Nephron progenitor cell (in vitro differentiated cells): ENCODE results near the gene KCNQ1.

Experiments used
- DNase-seq: peaks from one replicate; pipeline ENCODE4 v3.0.0; 2021
- H3K27ac Mint-ChIP-seq: 2 replicates; pipeline ENCODE4 v1.8.0; 2021; ENCODE audit warnings: mild to moderate bottlenecking, moderate library complexity, mixed read lengths
- H3K27me3 Mint-ChIP-seq: 2 replicates; pipeline ENCODE4 v1.8.0; 2021; ENCODE audit warnings: mild to moderate bottlenecking, low read depth, mixed read lengths; ENCODE audit not compliant: poor library complexity
- H3K36me3 Mint-ChIP-seq: 2 replicates; pipeline ENCODE4 v1.8.0; 2021; ENCODE audit warnings: low read depth, mixed read lengths
- H3K4me1 Mint-ChIP-seq: 2 replicates; pipeline ENCODE4 v1.8.0; 2021; ENCODE audit warnings: mixed read lengths
- H3K4me3 Mint-ChIP-seq: 2 replicates; pipeline ENCODE4 v1.8.0; 2021; ENCODE audit warnings: mild to moderate bottlenecking, moderate library complexity, mixed read lengths
- H3K9me3 Mint-ChIP-seq: 2 replicates; pipeline ENCODE4 v1.8.0; 2021; ENCODE audit warnings: mild to moderate bottlenecking, moderate library complexity, mixed read lengths
- TF ChIP-seq, protein P1 (sequence below): fragments of 200-600 bp; sonication (generic); IDR thresholded peaks from 2 replicates; pipeline ENCODE4 v1.5.0; 2021; ENCODE audit warnings: antibody characterized with exemption

Gene KCNQ1

GRCh38 chr11:2801711-2802388 is 357.0 kb downstream of the KCNQ1 start:
- peaks cover 15% of the 10 kb centered on the region for H3K9me3 Mint-ChIP-seq
- peaks cover 57% of the 10 kb centered on the region for H3K4me1 Mint-ChIP-seq
- no peak overlapping the region for H3K4me3 Mint-ChIP-seq
- no peak for DNase-seq
- H3K36me3 Mint-ChIP-seq, result peaks cover 12% of the 10 kb centered on the region
- H3K27ac Mint-ChIP-seq, result peak overlapping the region; percentile 76
- TF ChIP-seq, protein P1, sequence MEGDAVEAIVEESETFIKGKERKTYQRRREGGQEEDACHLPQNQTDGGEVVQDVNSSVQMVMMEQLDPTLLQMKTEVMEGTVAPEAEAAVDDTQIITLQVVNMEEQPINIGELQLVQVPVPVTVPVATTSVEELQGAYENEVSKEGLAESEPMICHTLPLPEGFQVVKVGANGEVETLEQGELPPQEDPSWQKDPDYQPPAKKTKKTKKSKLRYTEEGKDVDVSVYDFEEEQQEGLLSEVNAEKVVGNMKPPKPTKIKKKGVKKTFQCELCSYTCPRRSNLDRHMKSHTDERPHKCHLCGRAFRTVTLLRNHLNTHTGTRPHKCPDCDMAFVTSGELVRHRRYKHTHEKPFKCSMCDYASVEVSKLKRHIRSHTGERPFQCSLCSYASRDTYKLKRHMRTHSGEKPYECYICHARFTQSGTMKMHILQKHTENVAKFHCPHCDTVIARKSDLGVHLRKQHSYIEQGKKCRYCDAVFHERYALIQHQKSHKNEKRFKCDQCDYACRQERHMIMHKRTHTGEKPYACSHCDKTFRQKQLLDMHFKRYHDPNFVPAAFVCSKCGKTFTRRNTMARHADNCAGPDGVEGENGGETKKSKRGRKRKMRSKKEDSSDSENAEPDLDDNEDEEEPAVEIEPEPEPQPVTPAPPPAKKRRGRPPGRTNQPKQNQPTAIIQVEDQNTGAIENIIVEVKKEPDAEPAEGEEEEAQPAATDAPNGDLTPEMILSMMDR, result no peak
- peaks cover 7% of the 10 kb centered on the region for H3K27me3 Mint-ChIP-seq

DNA sequence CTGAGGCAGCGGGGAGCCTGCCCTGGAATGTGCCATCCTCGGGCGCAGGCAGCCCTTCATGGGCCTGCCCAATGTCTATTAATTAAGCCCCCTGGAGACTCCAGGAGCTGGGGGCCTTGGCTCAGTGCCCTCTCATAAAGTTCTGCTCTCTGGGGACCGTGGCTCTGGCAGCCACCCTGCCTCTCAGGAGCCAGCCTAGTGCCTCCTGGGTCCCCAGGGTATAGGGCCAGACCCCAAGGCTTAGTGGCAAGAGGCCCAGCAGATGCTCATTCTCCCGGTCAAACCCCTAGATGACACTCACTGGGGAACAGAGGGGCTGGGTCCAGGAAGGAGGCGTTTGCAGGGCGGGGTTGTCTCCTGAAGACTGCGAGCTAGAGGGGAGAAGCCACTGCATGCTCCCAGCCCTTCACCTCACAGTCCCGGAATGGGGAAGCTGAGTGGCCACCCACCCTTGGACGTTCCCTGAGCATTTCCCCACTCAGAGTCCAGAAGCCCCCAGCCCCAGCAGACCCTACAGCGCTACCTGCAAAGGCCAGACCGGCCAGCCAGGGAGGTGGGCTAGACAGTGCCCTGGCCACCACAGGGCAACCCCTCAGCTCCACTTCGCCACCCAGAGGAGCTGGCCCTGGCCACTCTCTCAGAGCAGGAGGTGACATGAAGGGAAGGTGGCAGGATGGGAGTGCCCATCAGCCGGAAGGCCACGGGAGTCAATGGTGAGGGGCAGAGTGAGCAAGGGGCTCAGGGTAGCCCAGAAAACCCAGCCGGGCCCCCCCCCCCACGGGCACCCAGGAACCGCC is 357.8 kb downstream of the KCNQ1 start:
- no peak overlapping the region for H3K27ac Mint-ChIP-seq
- H3K4me1 Mint-ChIP-seq, result peaks cover 61% of the 10 kb centered on the region
- H3K27me3 Mint-ChIP-seq, result peaks cover 7% of the 10 kb centered on the region
- TF ChIP-seq, protein P1, result no peak
- H3K36me3 Mint-ChIP-seq, result peaks cover 12% of the 10 kb centered on the region
- no peak overlapping the region for H3K4me3 Mint-ChIP-seq
- no peak for DNase-seq
- H3K9me3 Mint-ChIP-seq, result peaks cover 15% of the 10 kb centered on the region

DNA sequence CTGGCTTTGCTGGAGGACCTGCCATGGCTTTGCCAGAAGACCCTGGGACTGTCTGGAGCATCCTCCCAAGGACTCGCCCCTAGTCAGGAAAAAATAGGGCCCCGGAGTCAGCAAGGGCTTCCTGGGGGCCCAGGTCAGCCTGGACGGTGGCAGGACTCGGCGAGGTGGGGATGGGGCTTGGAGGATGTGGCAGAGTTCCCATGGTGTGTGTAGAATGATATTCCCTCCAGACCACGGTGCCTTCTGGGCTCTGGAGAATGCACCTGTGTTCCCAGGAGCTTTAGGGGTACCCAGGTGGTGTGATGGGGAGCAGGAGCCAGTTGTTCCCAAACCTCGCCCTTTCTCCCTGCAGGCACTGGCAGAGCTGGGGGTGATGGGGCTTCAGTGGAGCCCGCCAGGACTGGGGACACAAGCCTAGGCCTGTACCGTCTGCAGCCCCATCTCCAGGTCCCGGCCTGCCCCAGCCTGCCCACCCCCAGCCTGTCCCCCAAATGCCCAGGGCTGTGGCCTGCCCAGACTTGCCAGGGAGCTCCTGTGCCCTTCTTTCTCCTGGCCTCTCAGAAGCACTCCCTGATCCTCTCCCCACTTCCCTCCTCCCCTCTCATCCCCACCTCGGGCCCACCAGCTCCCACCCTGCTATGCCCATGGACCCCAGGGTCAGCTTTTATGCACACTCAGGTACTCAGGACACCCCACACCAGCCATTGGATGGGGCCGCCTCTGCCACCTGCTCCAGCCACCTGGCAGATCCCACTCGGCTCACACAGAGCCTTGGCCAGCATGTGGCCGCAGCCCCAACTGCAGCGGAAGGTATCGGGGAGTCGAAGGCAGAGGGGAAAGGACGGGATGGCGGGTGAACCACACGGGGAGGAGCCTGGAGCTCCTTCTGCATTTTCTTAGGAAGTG is 358.6 kb downstream of the KCNQ1 start:
- no peak for DNase-seq
- peaks cover 7% of the 10 kb centered on the region for H3K27me3 Mint-ChIP-seq
- no peak overlapping the region for H3K4me3 Mint-ChIP-seq
- TF ChIP-seq, protein P1, result no peak
- H3K36me3 Mint-ChIP-seq, result peaks cover 12% of the 10 kb centered on the region
- peaks cover 58% of the 10 kb centered on the region for H3K4me1 Mint-ChIP-seq
- H3K27ac Mint-ChIP-seq, result no peak overlapping the region
- peaks cover 12% of the 10 kb centered on the region for H3K9me3 Mint-ChIP-seq

GRCh38 chr11:2804189-2804588 is 359.4 kb downstream of the KCNQ1 start:
- Mint-ChIP-seq H3K36me3 (peaks cover 4% of the 10 kb centered on the region), H3K27me3 (peaks cover 6% of the 10 kb centered on the region), H3K4me3 (no peak overlapping the region), H3K27ac (no peak overlapping the region), H3K9me3 (peaks cover 8% of the 10 kb centered on the region), H3K4me1 (peaks cover 51% of the 10 kb centered on the region)
- no peak for DNase-seq
- TF ChIP-seq, protein P1, result no peak

DNA sequence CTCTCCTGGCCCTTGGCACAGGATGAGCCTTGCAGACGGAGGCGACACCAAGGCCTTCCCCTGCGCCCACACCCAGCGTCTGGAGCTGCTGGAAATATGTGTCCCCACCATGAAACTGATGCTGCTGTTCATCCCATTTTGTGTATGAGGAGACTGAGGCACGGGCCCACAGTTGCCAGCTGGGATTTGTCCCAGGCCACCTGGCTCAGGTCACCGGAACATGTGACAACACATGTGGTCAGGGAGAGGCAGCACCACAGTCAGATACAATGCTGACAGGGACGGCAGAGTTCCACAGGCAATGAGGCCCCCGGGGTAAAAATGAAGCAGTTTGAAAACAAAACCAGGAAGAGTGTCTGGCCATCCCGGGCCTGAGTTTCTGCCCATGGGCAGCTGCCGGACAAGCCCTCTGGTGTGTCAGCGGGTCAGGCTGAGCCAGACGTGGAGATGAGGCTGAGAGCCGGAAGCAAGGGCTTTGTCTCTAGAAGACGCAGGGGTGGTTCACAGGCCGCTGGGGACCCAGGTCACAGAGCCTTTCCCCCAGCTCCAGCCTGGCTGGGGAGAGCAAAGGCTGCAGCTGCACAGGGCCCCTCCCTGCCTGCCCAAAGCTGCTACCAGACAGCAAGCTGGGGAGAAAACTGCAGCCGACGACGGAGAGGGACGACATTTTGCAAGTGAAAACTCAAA is 360.0 kb downstream of the KCNQ1 start:
- Mint-ChIP-seq H3K27me3 (peaks cover 5% of the 10 kb centered on the region), H3K4me3 (peak overlapping the region; percentile 21), H3K27ac (peak overlapping the region; percentile 87), H3K4me1 (peaks cover 52% of the 10 kb centered on the region), H3K36me3 (peaks cover 4% of the 10 kb centered on the region), H3K9me3 (peaks cover 10% of the 10 kb centered on the region)
- DNase-seq, result no peak
- TF ChIP-seq, protein P1, result no peak
